ENCODE results near the gene CAMK1D.
"Not testable (repeated sequence)": the region's sequence is repeated elsewhere in the genome, so short reads cannot be mapped to it uniquely, and the experiment has no call there.

The CAMK1D gene

DNA sequence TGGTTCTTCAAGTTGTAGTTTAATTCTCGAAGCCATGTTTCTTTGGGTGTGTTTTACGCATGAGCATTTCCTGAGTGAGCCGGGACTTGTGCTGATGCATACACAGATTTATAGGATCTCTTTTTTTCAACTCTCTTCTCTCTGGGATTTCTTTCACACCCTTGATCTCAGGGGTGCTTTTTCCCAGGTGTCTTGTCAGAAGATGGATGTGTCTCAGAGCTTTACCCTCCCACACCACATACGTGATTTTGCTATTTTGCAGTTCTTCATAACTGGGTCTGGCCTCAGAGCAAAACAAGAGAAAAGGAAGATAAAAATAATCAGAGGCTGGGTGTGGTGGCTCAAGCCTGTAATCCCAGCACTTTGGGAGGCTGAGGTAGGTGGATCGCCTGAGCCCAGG is 177.0 kb downstream of the CAMK1D start:
- no peak for DNase-seq

DNA sequence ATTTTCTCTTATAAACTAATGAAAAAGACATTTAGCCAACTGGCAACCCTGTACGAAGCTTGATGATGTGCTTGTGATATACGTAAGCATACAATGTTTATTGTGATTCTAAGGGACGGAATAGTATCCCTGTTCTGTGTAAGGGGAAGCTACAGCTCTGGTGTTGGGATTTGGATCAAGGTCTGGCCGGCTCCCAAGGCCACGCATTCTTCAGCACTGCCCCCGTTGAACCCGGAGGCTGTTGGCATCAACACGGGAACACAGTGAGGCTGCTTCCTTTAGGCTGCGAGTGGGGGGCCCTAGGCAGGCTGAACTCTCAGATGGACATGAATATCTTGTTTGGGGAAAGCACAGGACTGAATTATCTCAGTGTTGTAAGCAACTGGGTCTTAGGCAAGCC is 180.6 kb downstream of the CAMK1D start:
- DNase-seq: no peak

DNA sequence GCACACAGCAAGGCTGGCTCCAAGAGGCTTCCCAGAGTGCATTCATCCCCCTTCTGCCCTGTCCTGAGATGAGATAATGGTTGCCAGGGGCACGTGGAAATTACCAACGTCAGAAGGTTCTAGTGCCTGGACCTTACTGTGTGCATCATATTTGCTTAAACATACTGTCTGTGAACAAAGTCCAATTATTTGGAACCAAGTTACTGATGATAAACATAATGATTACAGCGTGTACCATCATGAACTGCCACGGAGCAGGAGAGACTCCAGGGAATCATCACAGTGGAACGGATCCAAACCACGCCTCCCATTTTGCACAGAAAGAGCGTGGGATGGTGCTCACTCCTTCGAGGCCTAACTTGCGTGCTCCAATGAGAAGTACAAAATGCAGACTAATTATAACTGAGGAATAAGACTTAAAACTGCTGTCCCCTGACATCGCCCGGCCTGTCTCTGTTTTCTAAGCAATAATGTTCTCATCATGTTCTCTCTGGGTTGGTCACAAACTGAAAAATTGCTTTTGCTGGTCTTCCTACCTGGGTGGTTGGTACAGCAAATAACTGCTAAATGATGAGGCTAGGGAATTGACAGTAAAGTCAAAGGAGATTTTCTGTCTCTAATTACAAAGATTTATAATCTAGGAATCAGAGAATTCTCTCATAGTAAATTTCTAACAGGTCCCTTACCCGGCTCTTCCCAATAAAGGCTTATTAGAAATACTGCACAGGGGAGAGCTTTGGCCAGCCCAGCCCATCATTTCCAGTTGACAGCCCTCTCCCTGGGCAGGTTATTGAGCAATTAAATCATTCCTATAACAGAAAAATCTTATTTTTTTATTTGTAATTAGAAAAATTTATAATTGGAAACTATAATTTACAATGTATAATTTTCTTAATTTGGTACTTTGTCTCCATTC is 182.2 kb downstream of the CAMK1D start:
- no peak for DNase-seq

DNA sequence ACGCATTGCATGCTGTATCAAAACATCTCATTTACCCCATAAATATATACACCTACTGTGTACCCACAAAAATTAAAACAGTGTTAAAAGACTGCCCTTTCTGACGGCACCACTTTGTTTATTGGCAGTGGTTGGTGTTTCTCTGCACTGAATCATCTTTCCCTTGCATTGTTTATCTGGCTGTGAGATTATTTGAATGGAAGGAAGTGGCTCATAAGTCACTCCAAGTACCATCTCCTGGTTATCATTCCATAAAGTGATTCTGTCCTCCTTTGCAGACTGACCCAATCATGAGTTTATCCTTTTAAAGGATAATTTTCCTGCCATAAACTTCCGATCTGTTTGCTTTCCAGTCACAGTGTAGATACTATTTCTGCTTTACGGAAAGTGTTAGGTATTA is 183.8 kb downstream of the CAMK1D start:
- no peak for DNase-seq

DNA sequence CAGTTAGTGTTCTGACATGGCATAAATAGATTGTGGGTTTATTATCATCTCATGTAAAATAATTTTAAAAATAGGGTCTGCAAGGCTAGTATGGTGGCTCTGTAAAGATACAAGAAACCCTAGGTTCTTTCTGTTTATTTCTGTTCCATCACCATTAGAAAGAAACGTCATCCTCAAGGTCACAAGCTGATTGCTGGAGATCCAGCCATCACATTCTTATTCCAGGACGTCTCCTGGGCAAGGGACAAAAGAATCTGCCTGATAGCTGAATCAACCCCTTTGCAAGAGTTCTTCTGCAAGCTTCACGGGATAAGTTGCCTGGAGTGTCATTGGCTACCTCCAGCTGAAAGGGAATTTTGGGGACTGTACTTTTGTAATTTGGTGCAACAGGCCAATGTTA is 184.4 kb downstream of the CAMK1D start:
- DNase-seq: no peak

DNA sequence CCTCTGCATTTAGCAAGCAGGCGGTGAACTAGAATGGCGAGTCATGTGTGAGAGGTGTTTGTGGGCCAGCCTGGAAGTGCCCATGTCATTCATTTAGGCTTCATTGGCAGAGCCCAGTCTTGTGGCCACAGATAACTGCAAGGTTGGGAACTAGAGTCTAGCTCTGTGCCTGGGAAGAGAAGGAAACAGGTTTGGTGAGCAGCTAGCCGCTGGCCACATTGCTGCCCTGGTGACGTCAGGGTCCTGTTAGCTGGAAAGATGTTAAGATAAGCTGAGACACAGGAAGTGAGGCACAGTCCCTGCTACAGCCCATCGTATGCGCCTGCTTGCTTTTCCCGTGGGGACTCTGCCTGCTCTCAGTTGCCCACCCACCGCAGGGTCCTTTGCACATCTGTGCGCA is 185.5 kb downstream of the CAMK1D start:
- DNase-seq: no peak

DNA sequence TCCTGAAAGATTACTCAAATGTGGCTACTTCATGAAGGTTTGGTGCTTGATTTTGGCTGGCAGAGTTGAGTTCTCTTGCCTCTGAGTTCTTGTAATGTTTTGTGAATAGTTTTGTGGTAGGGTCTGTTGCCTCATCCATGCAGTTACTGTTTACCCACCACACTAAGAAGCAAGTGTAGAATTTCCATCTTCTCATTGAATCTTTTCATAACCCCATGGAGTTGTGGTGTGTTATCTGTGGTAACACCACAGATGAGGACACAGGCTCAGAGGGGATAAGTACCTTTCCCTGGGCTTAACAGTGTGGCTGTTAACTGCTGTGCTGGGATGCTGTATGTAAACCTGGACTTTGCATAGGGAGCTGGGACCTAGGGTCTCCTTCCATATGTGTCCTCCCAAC is 186.3 kb downstream of the CAMK1D start:
- DNase-seq: no peak

DNA sequence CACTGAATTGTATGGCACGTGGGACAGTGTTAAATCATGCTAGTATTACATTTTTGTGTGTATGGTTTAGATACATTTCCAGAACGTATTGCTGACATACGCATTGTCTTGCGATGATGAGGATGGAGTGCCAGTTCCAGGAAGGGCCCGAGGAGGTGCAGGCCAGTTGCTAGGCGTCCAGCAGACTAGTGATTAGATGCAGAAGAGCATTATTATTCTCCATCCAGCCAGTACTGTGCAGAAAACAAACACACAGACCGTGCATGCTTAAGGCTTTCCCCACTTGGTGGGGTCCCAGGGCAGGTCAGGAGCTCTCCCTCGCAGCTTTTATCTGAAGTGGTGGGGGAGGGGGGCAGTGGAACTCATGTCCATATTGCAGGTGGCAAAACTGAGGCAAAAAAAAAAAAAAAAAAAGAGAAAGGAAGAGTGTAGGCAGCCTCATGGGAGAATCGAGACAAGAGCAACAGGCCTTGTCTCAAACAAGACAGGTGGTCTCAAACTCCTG is 189.2 kb downstream of the CAMK1D start:
- DNase-seq: no peak

DNA sequence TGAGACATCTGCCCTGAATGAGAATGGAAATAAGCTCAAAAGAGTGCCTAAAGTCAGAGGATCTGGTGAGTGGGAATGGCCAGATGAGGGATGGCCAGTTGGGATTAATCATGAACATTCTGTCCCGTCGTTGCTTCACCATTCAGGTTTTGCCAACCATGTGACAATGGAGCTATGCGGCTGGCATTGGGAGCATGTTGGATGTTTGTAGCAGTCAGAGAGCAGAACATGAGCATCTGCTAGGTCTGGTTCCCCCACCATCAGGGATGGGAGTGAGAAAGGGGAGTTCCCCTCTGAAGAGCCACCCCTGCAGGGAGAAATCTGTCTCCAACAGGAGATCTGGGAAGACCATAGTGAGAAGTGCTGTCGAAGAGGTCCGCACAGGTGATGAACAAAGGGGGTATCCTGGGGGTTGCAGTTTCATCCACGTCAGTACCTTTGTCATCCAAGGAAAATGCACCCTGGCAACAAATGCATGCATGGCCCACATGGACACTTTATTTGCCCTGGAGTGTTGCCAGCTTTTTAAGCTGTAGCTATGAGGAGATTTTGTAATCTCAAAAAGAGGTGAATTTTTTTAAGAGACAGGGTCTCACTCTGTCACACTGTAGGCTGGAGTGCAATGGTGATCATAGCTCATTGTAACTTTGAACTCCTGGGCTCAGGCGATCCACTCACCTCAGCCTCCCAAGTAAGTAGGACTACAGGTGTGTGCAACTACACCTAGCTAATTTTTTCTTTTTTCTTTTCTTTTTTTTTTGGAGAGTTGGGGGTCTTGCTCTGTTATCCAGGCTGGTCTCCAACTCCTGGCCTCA is 190.2 kb downstream of the CAMK1D start:
- no peak for DNase-seq

DNA sequence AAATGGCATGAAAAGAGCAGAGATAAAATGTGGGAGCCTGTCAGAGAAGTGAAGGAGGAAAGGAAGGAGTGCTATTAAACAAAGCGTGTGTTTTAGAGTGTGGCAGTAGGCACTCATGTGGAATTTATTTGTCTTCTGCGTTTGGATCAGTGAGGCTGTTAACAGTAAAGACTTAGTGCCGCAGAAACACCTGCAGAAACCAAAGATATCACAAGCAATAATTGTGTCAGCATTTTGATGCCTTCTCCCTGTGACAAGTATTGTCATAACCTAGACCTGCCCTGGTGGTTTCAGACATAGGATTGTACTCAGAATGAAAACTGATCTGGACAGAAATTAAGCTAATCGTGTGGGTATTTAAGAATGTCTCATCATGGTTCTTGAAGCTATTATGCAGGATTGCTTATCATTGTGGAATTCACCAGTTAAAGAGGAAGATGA is 191.0 kb downstream of the CAMK1D start:
- no peak for DNase-seq

DNA sequence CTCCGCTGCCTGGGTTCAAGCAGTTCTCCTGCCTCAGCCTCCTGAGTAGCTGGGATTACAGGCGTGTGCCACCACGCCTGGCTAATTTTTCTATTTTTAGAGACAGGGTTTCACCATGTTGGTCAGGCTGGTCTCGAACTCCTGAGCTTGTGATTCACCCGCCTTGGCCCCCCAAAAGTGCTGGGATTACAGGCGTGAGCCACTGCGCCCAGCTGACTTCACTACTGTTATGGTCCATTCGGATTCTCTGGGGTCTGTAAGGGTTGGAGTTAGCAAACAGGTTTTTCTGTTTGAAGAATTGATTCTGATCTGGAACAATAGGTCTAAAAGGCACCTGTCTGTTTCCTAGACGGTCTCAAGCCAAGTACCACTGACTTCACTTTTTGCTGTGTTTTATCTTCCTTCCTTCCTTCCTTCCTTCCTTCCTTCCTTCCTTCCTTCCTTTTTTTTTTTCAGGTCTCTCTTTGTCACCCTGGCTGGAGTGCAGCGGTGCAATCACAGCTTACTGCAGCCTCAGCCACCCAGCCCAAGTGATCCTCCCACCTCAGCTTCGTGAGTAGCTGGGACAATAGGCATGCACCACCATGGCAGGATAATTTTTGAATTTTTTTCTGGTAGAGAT is 192.2 kb downstream of the CAMK1D start:
- DNase-seq: no peak

DNA sequence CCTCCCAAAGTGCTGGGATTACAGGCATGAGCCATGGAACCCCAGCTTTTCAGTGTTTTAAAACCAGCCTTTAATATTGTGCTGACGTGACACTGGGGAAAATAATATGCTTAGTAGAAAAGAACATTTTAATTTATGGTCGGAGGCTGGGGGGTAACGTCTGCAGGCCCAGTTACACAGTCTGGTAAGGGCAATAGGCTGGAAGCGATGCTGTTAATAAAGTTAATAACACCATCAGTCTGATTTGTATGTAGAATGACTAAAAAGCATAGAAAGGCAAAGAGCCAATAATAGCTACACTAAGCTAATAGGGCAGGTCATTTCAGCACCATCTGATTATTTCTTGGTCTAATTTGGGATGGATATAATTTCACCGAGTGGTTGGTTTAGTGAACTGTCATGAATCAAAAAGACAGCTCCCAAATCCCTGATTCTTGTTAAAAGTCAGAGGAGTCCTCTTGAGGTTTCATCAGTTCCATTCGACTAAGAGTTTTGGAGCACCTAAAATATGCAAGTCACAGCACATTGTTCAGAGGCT is 192.9 kb downstream of the CAMK1D start:
- DNase-seq: no peak

DNA sequence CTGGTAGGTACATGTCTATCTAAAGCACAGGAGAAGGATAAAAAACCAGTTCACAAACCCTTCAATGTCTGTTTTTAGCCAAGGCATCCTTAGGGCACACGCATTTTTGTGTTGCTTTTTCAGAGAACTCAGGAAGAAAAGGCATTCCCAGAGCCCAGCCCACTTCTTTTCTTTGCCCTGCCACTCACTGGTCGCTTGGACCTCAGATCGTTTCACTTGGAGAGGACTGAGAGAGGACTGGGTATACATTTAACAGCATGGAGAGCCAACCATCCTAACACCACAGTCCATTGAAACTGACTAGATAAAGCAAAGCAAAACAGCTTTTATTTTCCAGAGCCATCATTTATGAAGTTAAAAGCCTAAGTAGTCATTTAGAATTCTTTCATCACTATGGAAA is 194.2 kb downstream of the CAMK1D start:
- no peak for DNase-seq

DNA sequence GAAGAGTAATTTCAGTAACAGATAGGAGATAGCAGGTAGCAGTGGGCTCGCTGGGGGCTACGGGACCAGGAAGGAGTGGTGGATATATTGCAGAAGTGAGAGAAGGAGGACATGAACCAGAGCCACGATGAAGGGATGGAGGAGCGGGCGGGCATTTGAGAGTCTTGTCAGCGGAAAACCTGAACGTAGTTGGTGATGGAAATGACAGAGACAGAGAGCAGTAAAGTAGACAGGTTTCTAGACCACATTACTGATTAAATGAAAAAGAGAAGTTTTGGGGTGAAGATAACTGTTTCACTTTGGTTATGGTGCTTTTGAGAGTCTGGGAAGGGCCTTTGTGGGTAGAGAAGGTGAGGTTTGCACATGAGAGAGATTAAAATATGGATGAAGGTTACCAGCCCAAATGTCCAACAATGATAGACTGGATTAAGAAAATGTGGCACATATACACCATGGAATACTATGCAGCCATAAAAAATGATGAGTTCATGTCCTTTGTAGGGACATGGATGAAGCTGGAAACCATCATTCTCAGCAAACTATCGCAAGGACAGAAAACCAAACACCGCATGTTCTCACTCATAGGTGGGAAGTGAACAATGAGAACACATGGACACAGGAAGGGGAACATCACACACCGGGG is 196.9 kb downstream of the CAMK1D start:
- DNase-seq: not testable (repeated sequence)

DNA sequence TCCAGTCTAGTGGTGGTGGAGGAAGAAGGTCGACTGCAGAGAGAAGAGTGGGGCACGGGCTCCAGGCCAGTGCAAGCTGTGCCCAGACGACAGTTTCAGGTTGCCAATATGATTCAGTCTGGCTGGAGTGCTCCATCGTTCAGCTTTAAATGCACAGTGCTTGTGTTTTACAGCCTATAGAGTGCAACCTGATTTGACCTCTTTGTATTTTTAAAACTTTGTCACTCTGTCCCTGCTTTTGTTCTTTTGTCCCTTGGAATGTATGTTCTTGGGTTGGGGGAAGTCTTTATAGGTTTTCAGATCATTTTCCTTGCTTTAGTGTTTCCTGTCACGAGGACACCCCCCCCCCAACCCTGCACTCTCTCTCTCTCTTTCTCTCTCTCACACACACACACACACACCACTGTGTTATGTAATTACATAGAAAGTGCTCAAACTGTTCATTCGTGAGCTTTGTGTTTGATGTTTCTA is 198.0 kb downstream of the CAMK1D start:
- DNase-seq: no peak

DNA sequence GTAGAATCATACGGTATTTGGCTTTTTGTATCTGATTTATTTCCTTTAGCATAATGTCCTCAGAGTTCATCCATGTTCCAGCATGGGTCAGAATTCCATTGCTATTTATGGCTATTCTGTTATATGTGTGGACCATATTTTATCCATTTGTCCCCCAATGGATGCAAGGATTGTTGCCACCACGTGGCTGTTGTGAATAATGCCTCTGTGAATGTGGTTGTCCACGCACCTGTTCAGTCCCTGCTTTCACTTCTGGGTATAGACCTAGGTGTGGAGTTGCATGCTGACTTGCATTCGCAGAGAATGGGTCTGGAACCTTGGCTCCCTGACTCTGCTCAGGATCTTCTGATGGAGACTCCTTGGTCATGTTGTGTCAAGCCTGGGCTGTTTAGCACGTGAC is 199.9 kb downstream of the CAMK1D start:
- DNase-seq: no peak

DNA sequence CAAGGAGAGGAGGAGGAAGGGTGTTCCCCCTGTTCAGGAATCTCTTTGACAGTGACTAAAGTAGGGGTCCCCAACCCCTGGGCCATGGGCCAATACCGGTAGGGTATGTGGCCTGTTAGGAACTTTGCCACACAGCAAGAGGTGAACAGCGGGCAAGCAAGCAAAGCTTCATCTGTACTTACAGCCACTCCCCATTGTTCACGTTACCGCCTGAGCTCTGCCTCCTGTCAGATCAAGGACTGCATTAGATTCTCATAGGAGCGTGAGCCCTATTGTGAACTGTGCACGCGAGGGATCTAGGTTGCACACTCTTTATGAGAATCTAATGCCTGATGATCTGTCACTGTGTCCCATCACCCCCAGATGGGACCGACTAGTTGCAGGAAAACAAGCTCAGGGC is 201.6 kb downstream of the CAMK1D start:
- DNase-seq: no peak

DNA sequence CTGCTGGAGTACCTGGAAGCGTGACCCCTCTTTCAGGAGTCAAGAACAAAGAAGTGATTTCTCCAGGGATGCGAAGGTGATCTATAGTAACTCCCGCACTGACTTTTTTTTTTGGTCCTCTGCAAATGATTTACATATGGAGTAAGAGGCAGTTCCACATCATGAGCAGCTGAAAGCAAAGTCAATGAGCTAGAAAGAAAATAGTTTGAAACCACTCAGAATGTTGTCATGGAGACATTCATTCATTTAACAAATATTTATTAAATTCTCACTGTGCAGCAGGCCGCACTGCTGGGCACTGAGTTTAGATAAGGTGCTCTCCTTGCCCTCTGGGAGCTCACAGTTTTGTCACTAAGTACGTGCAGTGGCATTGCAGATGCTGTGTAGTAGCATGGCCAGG is 206.7 kb downstream of the CAMK1D start:
- DNase-seq: no peak

DNA sequence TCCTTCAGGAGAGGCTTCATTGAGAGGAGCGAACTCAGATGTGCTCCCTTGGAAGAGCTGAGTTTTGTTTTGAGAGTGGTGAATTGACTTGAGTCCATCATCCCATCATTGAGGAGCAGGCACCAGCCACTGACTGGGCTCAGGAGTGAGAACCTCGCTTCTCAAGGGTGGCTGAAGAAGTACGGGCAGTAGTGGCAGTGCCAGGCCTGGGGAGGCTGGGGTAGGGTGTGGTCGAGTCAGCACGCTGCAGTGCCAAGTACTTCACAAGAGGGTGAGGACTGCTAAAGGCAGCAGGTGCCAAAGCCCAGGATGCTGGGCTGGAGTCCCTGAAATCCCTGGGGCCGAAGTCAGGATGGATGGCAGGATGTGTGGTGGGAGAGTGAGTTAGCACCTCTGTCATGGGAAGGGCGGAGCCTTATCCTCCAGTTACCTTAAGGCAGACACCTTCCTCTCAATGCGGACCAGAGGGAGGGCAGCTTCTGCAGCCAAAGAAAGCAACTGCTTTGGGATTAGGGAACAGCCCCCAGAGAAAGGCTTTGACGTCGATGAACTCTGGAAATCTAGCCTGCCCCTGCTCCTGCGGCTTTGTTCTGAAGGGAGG is 210.3 kb downstream of the CAMK1D start:
- no peak for DNase-seq

DNA sequence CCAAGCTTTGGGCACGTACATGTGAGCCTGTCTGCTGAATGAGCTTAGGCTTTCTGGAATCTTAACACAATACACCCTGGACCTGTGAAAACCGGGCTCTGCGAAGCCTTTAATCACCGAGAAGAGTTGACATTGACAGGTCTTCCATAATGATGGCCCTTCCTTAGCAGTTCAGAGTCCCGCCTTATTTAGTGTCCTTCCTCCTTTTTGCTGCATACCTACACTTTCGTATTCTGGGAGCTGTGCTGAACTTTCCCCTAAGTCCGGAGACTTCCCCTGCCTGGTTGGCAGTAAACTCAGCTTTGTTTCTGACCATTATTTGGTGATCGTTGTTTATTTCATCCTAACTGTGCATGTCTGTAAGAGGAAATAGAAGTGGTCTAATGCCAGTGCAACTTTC is 212.0 kb downstream of the CAMK1D start:
- DNase-seq: no peak

DNA sequence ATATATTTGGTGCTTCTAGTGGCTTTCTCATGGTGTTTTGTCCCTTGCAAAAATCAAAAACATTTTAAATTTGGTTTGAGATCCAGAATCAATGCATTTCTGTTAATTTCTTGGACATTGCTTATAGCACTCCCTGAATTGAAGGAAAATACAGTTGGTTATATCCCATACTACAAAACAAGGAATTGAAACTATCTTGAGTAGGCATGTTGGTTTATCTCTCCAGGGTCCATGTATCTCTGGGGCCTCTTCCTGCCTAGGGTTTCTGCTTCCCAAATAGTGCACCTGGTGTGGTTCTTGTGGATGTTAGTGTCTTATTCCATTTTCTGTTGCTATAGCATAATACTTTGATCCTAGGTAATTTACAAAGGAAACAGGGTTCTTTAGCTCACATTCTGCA is 212.4 kb downstream of the CAMK1D start:
- no peak for DNase-seq

DNA sequence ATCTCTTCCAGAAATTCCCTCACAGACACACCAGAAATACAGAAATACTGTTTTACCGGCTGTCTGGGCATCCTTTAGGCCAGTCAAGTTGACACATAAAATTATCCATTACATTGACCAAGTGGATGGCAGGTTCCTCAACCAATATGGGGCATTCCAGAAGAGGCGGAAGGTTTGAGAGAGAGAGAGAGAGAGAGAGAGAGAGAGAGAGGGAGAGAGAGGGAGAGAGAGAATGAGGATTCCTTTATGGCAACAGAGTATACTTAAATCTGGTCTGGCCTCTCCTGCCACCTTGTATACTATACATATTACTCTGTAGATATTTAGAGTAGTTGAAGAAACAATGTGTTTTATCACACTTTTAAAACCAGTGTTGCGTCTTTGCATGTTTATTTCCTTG is 214.1 kb downstream of the CAMK1D start:
- no peak for DNase-seq
